Neural progenitor cell (in vitro differentiated cells): ENCODE data around the gene PGAM5. TPM values are rescaled to one million over a fixed set of nuclear protein-coding genes. Genes with fewer than 3 reads are reported as not detected.

Source experiments
- DNase-seq: peaks from one replicate; pipeline ENCODE4 v3.0.0-alpha.2; 2016; ENCODE audit warnings: low spot score
- H2AFZ ChIP-seq: fragments of 200-600 bp; sonication (generic); replicated peaks from 2 replicates; pipeline ENCODE4 v1.6.1; 2016; ENCODE audit warnings: antibody characterized with exemption
- H3F3A ChIP-seq: fragments of 200-600 bp; sonication (generic); 2 replicates; pipeline ENCODE4 v1.6.1; 2016; ENCODE audit warnings: antibody characterized with exemption, low read depth
- H3K27ac ChIP-seq: fragments of 200-600 bp; sonication (generic); 2 replicates; pipeline ENCODE4 v1.5.1; 2016; ENCODE audit warnings: mild to moderate bottlenecking
- H3K27me3 ChIP-seq: fragments of 200-600 bp; sonication (generic); 2 replicates; pipeline ENCODE4 v1.6.1; 2016; ENCODE audit warnings: mild to moderate bottlenecking, moderate library complexity
- H3K36me3 ChIP-seq: fragments of 200-600 bp; sonication (generic); 2 replicates; pipeline ENCODE4 v1.5.1; 2016
- H3K4me1 ChIP-seq: fragments of 200-600 bp; sonication (generic); 2 replicates; pipeline ENCODE4 v1.6.1; 2016; ENCODE audit warnings: mixed run types
- H3K4me2 ChIP-seq: fragments of 200-600 bp; sonication (generic); 2 replicates; pipeline ENCODE4 v1.6.1; 2016
- H3K4me3 ChIP-seq: fragments of 200-600 bp; sonication (generic); 2 replicates; pipeline ENCODE4 v1.5.1; 2016
- H3K79me2 ChIP-seq: fragments of 200-600 bp; sonication (generic); 2 replicates; pipeline ENCODE4 v1.6.1; 2016; ENCODE audit warnings: low read depth
- H3K9ac ChIP-seq: fragments of 200-600 bp; sonication (generic); 2 replicates; pipeline ENCODE4 v1.6.1; 2016
- H3K9me3 ChIP-seq: fragments of 200-600 bp; sonication (generic); 2 replicates; pipeline ENCODE4 v1.5.1; 2016; ENCODE audit warnings: low read depth
- H4K20me1 ChIP-seq: fragments of 200-600 bp; sonication (generic); 2 replicates; pipeline ENCODE4 v1.6.1; 2016; ENCODE audit warnings: low read depth
- H3K27ac Mint-ChIP-seq: 3 replicates; pipeline ENCODE4 v1.8.0; 2021; ENCODE audit warnings: mixed read lengths
- H3K27me3 Mint-ChIP-seq: 2 replicates; pipeline ENCODE4 v1.8.0; 2022; ENCODE audit warnings: low read depth, mild to moderate bottlenecking, inconsistent platforms, moderate library complexity, mixed read lengths; ENCODE audit not compliant: insufficient read depth
- H3K36me3 Mint-ChIP-seq: 3 replicates; pipeline ENCODE4 v1.8.0; 2021; ENCODE audit warnings: mixed read lengths
- H3K4me1 Mint-ChIP-seq: 3 replicates; pipeline ENCODE4 v1.8.0; 2021; ENCODE audit warnings: mixed read lengths
- H3K4me3 Mint-ChIP-seq: 3 replicates; pipeline ENCODE4 v1.8.0; 2021; ENCODE audit warnings: mild to moderate bottlenecking, moderate library complexity, mixed read lengths
- H3K9me3 Mint-ChIP-seq: 3 replicates; pipeline ENCODE4 v1.8.0; 2020; ENCODE audit warnings: mixed read lengths
- EZH2 ChIP-seq: fragments of 200-600 bp; sonication (generic); IDR thresholded peaks from 2 replicates; pipeline ENCODE4 v1.6.1; 2017; ENCODE audit warnings: antibody characterized with exemption, mild to moderate bottlenecking, moderate library complexity
- EZH2phosphoT487 ChIP-seq: fragments of 200-600 bp; sonication (generic); IDR thresholded peaks from 2 replicates; pipeline ENCODE4 v1.6.1; 2017; ENCODE audit warnings: antibody characterized with exemption
- total RNA-seq: library from RNA; depleted of rRNA; stranded (reverse); fragments of >200 nt; gene quantifications from 2 replicates; pipeline ENCODE4 v1.2.3, GENCODE V29; 2015; ENCODE audit warnings: low replicate concordance
- TF ChIP-seq, protein P1 (sequence below): fragments of 200-600 bp; sonication (generic); IDR thresholded peaks from 2 replicates; pipeline ENCODE4 v1.5.1; 2017; ENCODE audit warnings: antibody characterized with exemption, mild to moderate bottlenecking

The PGAM5 gene
- total RNA-seq, 1 donor from 2014 or later: 41.3 TPM

DNA sequence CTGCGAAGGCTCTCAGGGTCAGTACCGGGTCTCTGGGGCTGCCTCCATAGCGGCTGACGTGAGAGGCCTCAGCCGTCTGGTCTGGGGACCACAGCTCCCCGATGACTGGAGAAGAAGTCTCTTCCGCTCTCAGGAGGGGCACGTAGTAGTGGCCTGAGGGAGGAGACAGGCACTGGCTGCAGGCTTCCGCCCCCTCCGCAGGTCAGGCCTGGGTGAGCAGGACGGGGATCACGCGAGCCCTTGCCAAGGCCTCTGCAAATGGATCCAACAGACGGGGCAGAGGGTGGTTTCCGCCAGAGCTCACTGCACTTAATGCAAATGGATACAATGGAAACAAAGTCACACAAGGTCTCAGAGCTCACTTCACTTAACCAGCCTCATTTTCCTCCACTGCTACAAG, 26.3 kb downstream of the PGAM5 start:
- H3K36me3 Mint-ChIP-seq: peaks cover 64% of the 10 kb centered on the region
- Histone ChIP-seq H3K4me3 (no peak overlapping the region), H3K4me2 (no peak overlapping the region), H3K36me3 (peaks cover 4% of the 10 kb centered on the region), H3K9me3 (no peaks in the 10 kb centered on the region), H4K20me1 (peaks cover 2% of the 10 kb centered on the region), H3K79me2 (no peaks in the 10 kb centered on the region), H3K27ac (no peak overlapping the region), H2AFZ (no peak overlapping the region), H3K9ac (no peak overlapping the region), H3K27me3 (no peaks in the 10 kb centered on the region), H3F3A (no peaks in the 10 kb centered on the region), H3K4me1 (no peaks in the 10 kb centered on the region)
- DNase-seq: no peak
- peaks cover 6% of the 10 kb centered on the region for H3K4me1 Mint-ChIP-seq
- no peak overlapping the region for H3K27ac Mint-ChIP-seq
- no peaks in the 10 kb centered on the region for H3K9me3 Mint-ChIP-seq
- no peak overlapping the region for H3K4me3 Mint-ChIP-seq
- peaks cover 10% of the 10 kb centered on the region for H3K27me3 Mint-ChIP-seq
- TF ChIP-seq, protein P1, sequence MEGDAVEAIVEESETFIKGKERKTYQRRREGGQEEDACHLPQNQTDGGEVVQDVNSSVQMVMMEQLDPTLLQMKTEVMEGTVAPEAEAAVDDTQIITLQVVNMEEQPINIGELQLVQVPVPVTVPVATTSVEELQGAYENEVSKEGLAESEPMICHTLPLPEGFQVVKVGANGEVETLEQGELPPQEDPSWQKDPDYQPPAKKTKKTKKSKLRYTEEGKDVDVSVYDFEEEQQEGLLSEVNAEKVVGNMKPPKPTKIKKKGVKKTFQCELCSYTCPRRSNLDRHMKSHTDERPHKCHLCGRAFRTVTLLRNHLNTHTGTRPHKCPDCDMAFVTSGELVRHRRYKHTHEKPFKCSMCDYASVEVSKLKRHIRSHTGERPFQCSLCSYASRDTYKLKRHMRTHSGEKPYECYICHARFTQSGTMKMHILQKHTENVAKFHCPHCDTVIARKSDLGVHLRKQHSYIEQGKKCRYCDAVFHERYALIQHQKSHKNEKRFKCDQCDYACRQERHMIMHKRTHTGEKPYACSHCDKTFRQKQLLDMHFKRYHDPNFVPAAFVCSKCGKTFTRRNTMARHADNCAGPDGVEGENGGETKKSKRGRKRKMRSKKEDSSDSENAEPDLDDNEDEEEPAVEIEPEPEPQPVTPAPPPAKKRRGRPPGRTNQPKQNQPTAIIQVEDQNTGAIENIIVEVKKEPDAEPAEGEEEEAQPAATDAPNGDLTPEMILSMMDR: no peak
- TF ChIP-seq EZH2phosphoT487: no peak
- TF ChIP-seq EZH2: no peak

DNA sequence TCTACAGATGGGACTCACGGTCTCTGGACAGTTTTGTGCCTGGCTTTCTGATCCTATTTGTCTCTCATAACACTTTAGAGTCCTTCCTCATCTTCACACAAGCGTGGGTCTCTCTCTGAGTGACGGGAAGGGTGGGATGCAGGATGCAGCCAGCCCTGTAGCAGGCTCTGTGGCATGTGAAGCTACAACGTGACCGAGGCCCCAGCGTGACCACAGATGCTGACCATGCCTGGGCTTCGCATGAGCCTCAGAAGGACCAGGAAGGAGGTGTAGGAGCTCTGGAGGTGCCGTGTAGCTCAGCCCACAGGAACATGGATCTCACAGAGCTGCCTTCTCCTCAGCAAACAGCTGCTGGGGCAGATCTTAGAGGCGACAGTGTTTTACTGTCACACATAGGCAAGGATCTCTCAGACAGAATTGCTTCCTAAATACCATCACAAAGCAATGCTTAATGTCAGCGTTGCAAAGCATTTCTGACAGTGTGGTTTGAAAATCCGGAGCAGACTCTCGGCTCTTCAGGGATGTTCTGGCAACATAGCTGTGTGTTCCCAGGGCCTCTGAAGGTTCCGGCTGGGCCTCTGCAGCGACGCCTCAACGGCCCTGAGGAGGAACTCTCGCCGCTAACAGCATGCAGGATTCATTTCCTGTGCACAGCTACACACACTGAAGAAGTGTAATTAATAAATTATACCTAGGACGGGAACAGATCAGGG, 29.1 kb downstream of the PGAM5 start:
- Histone ChIP-seq H3K27ac (no peak overlapping the region), H3K4me1 (no peaks in the 10 kb centered on the region), H3K79me2 (peaks cover 23% of the 10 kb centered on the region), H4K20me1 (peaks cover 12% of the 10 kb centered on the region), H3K4me3 (no peak overlapping the region), H2AFZ (no peak overlapping the region), H3K36me3 (peaks cover 3% of the 10 kb centered on the region), H3K9me3 (no peaks in the 10 kb centered on the region), H3F3A (no peaks in the 10 kb centered on the region), H3K4me2 (no peak overlapping the region), H3K27me3 (no peaks in the 10 kb centered on the region), H3K9ac (no peak overlapping the region)
- Mint-ChIP-seq H3K36me3 (peaks cover 67% of the 10 kb centered on the region), H3K4me3 (no peak overlapping the region), H3K27me3 (peaks cover 5% of the 10 kb centered on the region), H3K9me3 (no peaks in the 10 kb centered on the region), H3K4me1 (peaks cover 3% of the 10 kb centered on the region), H3K27ac (no peak overlapping the region)
- no peak for DNase-seq
- no peak for TF ChIP-seq EZH2phosphoT487
- no peak for TF ChIP-seq EZH2
- TF ChIP-seq, protein P1: no peak

DNA sequence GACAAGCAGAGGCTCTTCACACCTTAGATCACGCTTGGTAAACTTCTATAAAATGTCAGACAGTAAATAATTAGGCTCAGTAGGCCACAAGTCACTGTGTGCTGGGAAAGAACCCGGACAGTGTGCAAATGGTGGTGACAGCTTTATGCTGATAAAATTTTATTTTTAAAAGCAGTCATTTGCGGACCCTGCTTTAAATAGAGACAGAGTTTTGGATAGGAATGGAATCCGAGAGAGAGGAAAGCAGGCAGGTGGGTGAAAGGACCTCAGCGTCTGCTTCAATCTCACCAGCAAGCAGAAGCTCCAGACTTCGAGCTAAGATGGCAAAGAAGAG, 29.6 kb downstream of the PGAM5 start:
- peaks cover 2% of the 10 kb centered on the region for H3K4me1 Mint-ChIP-seq
- no peak overlapping the region for H3K4me3 ChIP-seq
- no peak overlapping the region for H3K4me2 ChIP-seq
- H3F3A ChIP-seq: no peaks in the 10 kb centered on the region
- H2AFZ ChIP-seq: no peak overlapping the region
- peaks cover 3% of the 10 kb centered on the region for H3K36me3 ChIP-seq
- TF ChIP-seq, protein P1: no peak
- TF ChIP-seq EZH2 (no peak), EZH2phosphoT487 (no peak)
- no peaks in the 10 kb centered on the region for H3K9me3 ChIP-seq
- no peak overlapping the region for H3K27ac Mint-ChIP-seq
- H3K27me3 ChIP-seq: no peaks in the 10 kb centered on the region
- peaks cover 71% of the 10 kb centered on the region for H3K36me3 Mint-ChIP-seq
- H3K79me2 ChIP-seq: peaks cover 28% of the 10 kb centered on the region
- no peak overlapping the region for H3K4me3 Mint-ChIP-seq
- peaks cover 5% of the 10 kb centered on the region for H3K27me3 Mint-ChIP-seq
- H4K20me1 ChIP-seq: peaks cover 12% of the 10 kb centered on the region
- DNase-seq: no peak
- H3K4me1 ChIP-seq: no peaks in the 10 kb centered on the region
- H3K9ac ChIP-seq: no peak overlapping the region
- H3K27ac ChIP-seq: no peak overlapping the region
- H3K9me3 Mint-ChIP-seq: no peaks in the 10 kb centered on the region
